ENCODE measurements around the gene FAT1.

Gene FAT1

DNA sequence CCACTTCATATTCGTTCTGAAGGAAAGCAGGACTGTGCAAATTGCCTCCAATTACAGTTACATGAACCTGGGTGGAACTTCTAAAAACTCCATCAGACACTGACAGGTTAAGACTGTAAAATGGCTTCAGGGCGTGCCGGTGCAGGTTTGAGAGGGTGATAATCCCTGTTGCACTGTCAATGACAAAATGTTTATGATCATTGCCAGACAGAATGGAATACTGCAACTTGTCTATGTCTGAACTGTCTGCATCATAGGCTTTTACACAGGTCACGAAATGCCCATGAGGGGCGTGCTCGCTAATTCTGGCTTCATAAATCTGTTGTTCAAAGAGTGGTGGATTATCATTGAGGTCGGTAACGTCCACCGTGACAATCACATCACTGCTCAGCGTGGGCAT lies 104.6 kb downstream of the FAT1 start:
- DNase-seq (ENCODE audit: low spot score) = no peak

DNA sequence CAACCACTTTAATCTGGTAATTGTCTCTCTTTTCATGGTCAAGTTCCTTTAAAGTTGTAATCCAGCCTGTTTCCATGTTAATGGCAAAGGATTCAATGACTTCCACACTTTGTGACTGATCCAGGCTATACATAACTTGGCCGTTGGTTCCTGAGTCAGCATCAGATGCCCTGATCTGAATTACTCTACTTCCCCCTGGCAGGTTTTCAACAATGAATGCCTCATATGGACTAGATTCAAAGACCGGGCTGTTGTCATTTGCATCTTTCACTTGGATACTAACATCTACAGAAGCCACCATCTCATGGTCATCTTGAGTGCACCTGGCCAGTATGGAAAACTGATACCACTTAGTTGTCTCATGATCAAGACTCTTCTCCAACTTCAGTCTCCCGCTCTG lies 105.7 kb downstream of the FAT1 start:
- DNase-seq (ENCODE audit: low spot score) = no peak

DNA sequence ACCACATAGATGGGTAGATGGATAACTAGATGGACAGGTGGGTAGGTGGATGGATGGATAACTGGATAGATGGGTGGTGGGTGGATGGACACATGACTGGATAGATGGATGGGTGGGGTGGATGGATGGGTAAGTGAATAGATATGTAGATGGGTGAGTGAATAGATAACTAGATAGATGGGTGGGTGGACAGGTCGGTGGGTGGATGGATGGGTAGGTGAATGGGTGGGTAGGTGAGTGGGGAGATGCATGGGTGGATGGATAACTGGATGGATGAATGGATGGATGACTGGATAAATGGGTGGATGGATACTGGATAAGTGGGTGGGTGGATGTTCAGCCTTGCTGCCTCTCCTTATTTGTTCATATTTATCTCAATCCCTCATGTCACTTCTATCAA lies 116.2 kb downstream of the FAT1 start:
- no peak for DNase-seq (ENCODE audit: low spot score)

DNA sequence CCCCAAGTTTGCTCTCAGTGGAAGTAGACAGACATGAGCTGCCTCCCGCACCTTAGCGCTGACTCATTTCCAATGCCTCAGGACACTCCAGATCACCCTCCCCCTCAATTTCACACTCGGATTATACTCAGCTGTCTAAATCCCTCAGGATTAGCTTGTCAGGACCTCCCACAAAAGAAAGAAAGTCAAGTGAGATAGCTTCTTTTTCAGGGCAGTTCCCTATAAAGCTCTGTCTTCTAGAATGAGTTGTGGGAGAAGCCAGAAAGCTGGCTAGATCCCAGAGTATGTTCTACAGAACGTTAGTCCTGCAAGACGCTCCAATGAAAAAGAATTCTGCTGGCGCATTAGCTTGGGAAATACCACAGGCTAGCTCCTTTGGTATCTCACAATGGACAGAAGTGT lies 117.1 kb downstream of the FAT1 start:
- no peak for DNase-seq (ENCODE audit: low spot score)

DNA sequence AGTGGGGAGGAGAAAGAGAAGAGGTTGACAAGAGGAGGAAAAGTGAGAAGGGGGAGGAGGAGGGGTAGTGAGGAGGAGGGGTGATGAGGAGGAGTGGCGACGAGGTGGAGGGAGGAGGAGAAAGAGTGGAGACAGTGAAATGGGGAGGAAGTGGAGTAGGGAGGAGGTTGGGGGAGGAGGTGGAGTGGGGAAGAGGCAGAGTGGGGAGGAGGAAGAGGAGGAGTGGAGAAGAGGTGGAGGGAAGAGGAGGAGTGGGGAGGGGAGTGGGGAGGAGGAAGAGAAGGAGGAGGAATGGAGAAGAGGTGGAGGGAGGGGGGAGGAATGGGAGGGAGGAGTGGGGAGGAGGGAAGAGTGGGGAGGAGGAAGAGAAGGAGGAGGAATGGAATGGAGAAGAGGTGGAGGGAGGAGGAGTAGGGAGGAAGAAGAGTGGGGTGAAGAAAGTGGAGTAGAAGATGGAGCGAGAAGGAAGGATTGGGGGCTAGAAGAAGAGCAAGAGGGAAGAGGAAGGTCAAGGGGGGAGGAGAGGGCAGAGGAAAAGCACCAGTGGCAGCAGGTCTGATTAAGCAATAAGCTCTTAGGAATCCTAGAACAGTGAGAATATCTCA lies 118.3 kb downstream of the FAT1 start:
- DNase-seq (ENCODE audit: low spot score) = no peak

DNA sequence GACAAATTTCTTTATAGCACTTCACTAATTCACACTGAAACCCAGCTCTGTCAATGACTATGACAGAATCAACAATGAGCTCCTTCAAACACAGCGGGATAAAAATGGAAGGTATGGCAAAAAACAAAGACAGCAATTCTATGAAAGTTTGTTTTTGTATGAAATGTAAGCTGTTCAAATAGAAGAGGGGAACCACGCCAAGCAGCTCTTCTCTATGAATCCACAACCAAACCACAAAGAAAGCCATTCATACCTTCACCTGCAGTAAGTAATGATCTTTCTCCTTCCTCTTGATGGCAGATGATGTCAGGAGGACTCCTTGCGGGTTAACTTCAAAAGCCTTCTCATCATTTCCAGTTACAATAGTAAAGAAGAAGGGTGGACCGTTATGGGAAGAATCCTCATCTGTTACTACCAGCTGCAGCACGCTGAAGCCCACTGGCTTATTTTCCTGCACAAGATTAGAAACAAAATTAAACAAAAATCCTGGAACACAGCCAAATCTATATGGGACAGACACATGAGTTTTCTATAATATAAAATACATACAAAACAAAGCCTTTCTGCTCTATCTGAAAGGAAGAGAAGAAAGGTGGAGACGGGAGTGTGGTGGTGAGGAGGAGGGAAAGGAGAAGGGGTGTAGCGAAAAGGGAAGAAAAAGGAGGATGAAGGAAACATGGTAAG lies 119.4 kb downstream of the FAT1 start:
- no peak for DNase-seq (ENCODE audit: low spot score)

DNA sequence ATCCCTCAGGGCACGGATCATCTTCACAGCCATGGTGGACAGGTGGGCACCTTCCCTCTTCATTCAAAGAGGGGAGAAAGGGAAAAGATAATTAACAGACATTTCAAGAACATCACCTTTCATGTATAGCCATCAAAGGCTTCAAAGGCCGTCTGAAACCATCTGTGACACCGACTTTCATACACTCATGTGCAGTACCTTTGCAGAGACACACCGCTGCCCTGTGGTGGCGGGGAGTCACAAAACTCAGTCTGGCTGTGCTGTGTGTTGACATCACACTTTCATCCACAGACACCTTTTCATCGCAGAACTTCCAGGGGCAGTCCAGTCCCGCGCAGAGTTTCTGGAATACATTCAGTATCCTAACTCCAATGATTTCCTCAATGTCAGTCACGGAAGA lies 120.7 kb downstream of the FAT1 start:
- no peak for DNase-seq (ENCODE audit: low spot score)

DNA sequence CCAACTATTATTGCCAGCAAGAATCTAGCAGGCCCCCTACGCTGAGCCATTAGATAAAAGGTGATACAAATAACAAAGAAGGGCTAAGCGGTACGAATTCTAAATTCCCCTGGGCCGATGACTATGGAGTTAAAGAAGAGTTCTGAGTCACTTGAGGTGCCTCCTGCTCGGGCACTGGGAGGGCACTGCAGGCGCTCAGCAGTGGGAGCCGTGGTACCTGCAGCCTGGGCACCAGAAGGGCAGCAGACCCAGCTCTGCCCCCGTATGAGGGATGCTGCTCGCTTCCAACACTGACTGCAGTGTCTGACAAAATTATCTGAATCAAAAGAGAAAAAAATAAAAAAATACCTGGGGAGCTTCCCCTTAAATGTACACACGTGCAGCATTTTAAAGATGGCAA lies 124.2 kb downstream of the FAT1 start:
- DNase-seq (ENCODE audit: low spot score) = no peak

DNA sequence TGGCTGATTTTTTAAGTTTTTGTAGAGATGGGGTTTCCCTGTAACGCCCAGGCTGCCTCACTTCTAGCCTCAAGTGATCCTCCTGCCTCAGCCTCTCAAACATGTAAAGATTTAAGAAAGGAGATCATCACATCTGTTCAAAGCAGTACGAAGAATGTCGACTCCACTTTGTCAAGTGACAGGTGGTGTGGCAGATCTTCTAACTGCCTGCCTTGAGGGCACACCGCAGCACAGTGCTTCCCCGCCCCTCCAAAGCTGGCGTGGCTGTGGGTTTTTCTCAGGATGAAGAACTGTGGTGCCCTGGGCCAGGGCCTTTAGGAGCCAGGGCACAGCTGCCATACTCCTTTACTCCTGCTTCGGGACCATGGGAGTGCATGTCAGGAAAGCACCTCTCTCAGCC lies 125.0 kb downstream of the FAT1 start:
- no peak for DNase-seq (ENCODE audit: low spot score)

DNA sequence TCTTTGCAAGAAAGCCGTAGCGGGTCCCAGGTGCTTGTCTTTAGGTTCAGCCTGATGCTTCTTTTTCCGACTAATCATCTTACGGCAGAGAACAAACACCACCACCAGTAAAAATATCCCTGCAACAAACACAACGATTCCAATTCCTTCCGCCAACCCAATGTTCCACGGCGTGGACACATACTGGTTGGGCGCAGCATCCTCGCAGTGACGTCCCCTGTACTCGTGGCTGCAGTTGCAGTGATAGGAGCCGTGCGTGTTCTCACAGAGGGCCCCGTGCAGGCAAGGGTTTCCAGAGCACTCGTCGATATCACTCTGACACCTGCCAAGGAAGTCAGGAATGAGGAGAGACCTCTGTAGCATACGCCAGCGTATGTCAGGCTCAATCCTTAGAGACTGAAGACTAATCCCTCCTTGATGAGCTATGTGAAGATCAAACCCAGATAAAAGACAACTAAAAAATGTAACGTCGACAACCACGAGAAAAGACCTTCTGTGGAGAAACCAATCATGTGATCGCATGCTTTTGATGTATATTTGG lies 126.7 kb downstream of the FAT1 start:
- no peak for DNase-seq (ENCODE audit: low spot score)

DNA sequence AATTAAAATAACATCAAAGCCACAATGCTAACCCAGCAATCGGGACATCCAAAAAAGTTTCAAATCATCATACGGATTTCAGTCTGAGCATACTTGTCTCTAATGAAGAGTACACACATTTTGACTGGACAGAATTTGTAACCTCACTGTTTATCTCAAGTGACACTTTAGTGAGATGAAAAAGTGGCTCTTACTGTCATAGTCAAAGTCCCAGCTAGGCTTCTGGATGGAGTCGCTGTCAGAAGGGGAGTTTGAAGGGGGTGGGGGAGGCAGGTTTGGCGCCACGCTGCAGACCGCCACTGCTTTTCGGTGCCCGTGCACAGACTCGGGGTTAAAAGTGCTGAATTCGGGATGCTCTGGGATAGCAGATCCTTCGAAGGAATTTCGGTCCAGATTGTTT lies 127.3 kb downstream of the FAT1 start:
- no peak for DNase-seq (ENCODE audit: low spot score)

DNA sequence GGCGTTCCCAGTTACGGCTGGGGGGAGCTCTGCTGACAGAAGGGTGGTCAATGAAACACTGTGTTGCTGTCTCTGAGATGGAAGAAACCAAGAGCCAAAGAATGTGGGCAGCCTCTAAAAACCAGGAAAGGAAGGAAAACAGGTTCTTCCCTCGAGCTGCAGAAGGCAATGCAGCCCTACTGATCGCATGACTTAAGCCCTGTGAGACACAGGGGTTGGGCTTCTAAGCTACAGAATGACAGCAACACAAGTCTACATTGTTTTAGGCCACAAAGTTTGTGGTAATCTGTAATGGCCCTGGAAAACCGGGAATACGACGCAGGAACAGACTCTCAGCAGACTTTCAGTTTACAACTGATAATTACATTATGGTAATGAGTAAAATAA lies 130.1 kb downstream of the FAT1 start:
- no peak for DNase-seq (ENCODE audit: low spot score)

DNA sequence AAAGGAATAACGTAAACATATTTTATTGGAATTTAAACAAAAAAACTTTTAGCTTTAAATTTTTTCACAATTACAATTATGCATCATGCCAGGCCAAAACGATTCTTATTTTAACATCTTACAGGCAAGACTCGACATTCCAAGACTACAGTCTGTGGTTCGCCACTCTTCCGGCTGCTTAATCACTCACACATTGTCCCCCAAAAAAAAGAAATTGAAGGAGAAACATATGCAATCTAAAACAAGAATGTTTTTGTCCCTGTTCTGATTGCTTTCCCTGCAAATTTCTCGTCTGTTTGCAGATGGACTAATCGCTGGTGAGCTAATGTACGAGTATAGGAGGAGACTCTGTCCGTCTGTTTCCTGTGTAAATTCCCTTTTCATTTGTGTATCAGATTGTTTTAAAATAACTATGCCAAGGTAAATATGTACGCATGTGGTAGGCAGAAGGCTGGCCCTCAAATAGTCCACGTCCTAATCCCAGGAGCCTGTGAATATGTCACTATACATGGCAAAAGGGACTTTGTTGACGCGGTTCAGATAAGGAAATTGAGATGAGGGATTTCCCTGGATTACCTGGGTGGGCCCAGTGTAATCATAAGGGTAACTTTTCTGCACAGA lies 130.6 kb downstream of the FAT1 start:
- no peak for DNase-seq (ENCODE audit: low spot score)

DNA sequence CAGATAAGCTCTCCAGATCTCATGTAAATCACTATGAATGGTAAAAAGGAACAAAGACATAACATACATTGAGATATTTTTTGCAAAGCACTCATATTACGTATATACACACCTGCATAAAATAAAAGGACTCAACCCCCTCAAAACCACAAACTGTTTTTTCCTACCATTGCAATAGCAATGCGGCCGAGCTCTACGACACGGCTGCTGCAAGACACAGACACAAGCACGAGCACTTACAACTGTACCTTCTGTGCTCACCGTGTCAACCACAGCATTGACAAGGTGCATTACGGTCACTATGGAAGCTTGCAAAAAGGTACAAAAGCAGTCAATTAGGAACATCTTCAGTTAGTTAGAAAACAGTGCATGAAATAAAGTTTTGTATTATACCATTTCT lies 131.2 kb downstream of the FAT1 start:
- no peak for DNase-seq (ENCODE audit: low spot score)

DNA sequence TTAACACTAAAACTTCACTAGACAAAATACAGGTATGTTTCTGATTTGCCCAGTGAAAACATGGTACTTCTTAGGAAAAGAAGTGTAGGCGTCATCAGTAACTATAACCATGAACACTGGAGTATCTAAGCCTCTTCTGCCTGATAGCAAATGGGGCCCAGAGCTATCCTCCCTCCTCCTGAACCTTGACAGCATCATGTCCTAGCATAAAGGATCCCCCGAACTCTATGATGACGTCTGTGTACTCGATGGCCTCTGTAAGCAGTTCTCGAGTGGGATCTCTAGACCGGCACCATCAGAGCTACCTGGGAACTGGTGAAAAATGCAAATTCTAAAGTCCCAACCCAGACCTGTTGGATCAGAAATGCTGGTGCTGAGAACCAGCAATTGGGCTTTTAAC lies 132.0 kb downstream of the FAT1 start:
- no peak for DNase-seq (ENCODE audit: low spot score)

DNA sequence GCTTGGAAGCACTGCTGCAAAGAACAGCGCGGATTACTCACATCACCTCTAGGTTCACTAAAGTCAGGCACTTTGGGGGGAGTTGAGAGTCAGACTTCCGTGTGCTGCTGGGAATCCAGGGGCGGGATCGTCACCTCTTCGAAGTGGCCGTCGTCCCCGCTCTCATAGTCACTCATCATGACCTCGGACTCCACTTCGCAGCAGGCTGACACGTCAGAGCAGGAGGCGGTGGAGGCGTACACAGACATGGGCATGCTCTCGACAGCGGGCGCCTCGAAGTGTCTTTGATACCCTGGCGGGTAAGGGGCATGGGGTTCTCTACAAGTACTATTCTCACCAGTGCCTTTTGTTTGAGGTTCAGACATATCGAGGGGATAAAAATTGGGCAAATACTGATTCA lies 135.2 kb downstream of the FAT1 start:
- DNase-seq (ENCODE audit: low spot score) = no peak

DNA sequence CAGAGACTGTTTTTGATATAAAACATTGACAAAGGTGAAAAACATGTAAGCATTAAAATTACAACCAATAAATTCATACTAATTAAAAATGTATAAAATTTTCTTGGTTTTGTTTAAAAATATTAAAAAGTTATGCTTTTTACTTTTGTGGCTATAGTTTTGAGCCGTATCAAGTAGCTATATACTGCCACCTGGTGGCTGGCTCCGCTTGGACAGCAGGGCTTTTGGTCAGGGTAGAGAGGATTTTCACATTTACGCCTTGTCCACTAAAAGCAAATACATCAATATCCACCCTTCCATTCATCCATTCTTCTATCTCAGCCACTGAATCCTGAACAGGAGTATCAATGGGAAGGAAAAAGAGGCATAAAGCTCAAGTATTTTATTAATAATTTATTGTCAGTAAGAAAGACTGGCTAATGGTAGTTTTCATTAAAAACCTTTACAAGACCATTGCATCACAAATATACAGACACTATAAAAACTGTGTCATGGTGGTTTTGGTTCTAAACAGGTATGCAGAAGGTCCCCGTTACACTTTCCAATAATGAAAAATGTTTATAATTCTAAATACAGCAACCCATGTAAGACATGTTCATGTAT lies 136.1 kb downstream of the FAT1 start:
- DNase-seq (ENCODE audit: low spot score) = no peak

DNA sequence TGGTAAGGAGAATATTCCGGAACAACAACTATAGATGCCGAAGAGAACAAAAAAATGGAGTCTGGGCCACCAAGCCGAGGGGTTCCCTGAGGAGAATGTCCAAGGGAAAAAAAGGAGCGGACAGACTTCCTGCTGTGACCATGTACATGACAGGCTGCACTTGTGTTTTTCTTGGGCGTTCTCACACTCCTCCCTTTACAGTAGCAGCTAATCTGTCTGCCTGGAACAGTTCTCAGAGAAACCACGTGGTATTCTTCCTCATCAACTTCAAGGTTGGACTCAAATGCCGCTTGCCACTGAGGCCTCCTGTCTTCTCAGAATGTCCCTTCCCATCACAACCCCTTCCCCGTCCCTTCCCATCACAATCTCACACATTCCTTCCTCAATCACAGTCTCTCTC lies 137.5 kb downstream of the FAT1 start:
- no peak for DNase-seq (ENCODE audit: low spot score)

DNA sequence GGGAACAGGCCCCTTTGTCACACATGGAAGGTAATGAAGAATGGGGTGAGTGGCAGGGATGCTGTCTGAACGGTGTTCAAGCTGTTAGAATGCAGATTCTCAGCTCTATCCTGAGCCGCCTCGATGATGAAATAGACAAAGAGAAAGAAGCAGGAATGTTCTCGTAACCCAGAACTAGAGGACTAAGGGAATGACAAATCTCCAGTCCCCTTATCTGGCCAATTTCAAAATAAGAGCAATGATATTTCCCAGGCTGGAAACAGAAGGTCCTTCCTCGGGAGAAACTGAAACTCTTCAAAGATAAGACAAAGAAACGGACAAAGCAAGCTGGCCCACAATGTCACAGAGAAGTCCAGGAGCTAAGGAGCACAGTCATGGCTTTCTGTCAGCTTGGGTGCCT lies 138.7 kb downstream of the FAT1 start:
- no peak for DNase-seq (ENCODE audit: low spot score)

DNA sequence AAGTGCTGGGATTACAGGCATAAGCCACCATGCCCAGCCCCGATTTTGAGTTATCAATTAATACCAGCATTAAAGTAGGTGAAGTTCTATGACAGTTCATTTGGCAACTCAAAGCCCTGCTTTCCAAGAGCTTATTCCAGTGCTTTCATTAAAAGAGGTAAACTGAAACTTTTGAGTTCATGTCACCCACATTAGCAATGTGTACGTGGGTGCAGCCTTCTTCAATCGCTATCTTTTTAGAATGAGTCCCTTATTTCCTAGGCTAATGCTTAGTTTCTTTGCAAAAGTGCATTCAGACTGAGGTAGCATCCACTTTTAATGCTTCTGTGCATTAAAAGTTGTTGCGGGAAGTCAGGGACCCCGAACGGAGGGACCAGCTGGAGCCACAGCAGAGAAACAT lies 142.2 kb downstream of the FAT1 start:
- DNase-seq (ENCODE audit: low spot score) = no peak

DNA sequence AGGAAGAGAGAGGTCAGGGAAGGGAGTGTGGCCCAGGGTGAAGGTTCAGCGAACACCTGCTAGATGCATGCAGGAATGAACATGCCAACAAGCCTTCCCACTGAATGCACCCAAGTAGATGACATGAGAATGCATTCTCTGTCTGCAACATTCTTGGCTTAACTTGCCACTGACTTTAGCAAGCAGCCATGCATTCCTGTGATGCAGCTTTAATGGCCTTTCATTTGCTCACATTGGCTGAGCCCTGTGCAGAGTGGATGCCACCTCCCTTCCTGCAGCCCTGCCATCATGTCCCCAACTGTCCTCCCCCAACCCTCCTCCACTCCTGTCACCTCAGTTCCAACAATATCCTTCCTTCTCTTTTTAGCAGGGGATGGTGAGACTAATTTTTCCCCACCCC lies 143.0 kb downstream of the FAT1 start:
- DNase-seq (ENCODE audit: low spot score) = no peak

DNA sequence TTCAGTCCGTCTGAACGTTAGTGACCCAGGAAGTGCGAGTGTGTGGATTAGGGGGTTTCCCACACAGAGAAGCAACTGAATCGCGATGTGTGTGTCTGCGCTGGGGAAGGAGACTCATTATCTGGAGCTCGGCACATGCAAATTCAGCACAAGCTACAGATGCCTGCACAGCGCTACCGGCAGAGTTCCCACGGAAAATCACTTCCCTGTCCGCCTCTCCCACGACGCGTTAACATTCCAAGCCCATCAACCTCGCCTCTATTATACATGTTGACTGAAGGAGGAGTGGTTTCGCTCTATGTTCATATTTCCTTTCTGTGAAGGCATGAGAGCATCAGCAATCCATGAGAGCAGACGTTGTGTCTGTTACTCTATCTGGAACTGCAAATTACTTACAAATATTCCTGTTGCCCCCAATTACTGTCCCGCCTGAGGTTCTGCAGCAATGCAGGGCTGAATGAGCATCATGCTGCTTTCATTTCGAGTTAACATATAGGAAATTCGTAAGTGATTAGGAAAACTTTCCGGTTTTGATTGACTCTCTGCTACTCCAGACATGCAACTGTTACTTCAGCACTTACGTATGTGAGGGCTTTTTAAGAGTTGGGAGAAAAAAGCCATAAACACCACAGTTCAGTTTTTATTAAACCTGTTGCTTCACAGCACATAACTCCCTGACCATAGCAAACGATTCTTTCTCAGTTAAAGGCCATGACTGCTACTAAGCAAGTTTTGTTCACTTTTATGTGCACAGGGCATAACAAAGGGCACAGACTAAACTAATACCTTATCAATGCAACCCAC lies 153.3 kb downstream of the FAT1 start:
- DNase-seq (ENCODE audit: low spot score) = no peak
